PC-3 (cell line): ENCODE measurements around the gene GTF3C5. TPM values are rescaled to one million over a fixed set of nuclear protein-coding genes. Genes with fewer than 3 reads are reported as not detected.

Experiments used
- ATAC-seq: fragments of 200-7000 bp; cut with Tn5 transposase; 2 replicates; pipeline ENCODE4 v1.9.1; 2020; ENCODE audit warnings: mild to moderate bottlenecking, moderate library complexity
- BruUV-seq: library from RNA; stranded (reverse); fragments of 400-500 nt; replicated peaks from 2 replicates; lab custom pipeline; 2021; lab: Mats Ljungman, UMichigan
- CTCF ChIA-PET: fragments of 300-600 bp; sonication (Branson Sonifier 250); formaldehyde crosslinking; loops from one replicate; lab custom pipeline; 2022; ENCODE audit warnings: antibody characterized with exemption; lab: Charles Lee
- POLR2A ChIA-PET: fragments of 300-600 bp; sonication (Branson Sonifier 250); formaldehyde crosslinking; loops from one replicate; lab custom pipeline; 2022; ENCODE audit warnings: antibody characterized with exemption; ENCODE audit not compliant: unreplicated experiment; lab: Charles Lee
- DNase-seq: peaks from one replicate; pipeline ENCODE4 v3.0.0-alpha.2; 2015
- H2AFZ ChIP-seq: fragments of 300-600 bp; sonication (generic); 2 replicates; pipeline ENCODE4 v1.6.0; 2016; ENCODE audit warnings: antibody characterized with exemption, low read length
- H3F3A ChIP-seq: fragments of 300-600 bp; sonication (generic); one replicate; pipeline ENCODE4 v1.6.0; 2017; ENCODE audit warnings: antibody characterized with exemption, low read length, control low read depth, mild to moderate bottlenecking; ENCODE audit not compliant: unreplicated experiment
- H3K27ac ChIP-seq: fragments of 300-600 bp; sonication (generic); 2 replicates; pipeline ENCODE4 v1.5.1; 2016; ENCODE audit warnings: mild to moderate bottlenecking, low read length
- H3K27me3 ChIP-seq: fragments of 300-600 bp; sonication (generic); 2 replicates; pipeline ENCODE4 v1.6.1; 2016; ENCODE audit warnings: low read length, mixed read lengths
- H3K36me3 ChIP-seq: fragments of 300-600 bp; sonication (generic); 2 replicates; pipeline ENCODE4 v1.6.1; 2016; ENCODE audit warnings: low read depth, mixed run types, low read length, mixed read lengths
- H3K4me1 ChIP-seq: fragments of 300-600 bp; sonication (generic); 2 replicates; pipeline ENCODE4 v1.5.1; 2016; ENCODE audit warnings: low read length; ENCODE audit not compliant: insufficient read depth
- H3K4me2 ChIP-seq: fragments of 300-600 bp; sonication (generic); 2 replicates; pipeline ENCODE4 v1.6.0; 2016; ENCODE audit warnings: low read length
- H3K4me3 ChIP-seq: fragments of 300-600 bp; sonication (generic); 2 replicates; pipeline ENCODE4 v1.5.1; 2016; ENCODE audit warnings: mild to moderate bottlenecking, low read length, mixed read lengths
- H3K79me2 ChIP-seq: fragments of 300-600 bp; sonication (generic); 2 replicates; pipeline ENCODE4 v1.6.1; 2017; ENCODE audit warnings: low read length, mixed read lengths
- H3K9ac ChIP-seq: fragments of 300-600 bp; sonication (generic); 2 replicates; pipeline ENCODE4 v1.6.0; 2016; ENCODE audit warnings: mild to moderate bottlenecking, low read length
- H3K9me2 ChIP-seq: fragments of 300-600 bp; sonication (generic); replicated peaks from 2 replicates; pipeline ENCODE4 v1.6.1; 2016; ENCODE audit warnings: mixed run types, low read length, mixed read lengths
- H3K9me3 ChIP-seq: fragments of 300-600 bp; sonication (generic); 2 replicates; pipeline ENCODE4 v1.6.1; 2016; ENCODE audit warnings: low read length, mixed read lengths
- H4K20me1 ChIP-seq: fragments of 300-600 bp; sonication (generic); 2 replicates; pipeline ENCODE4 v1.6.1; 2016; ENCODE audit warnings: low read length, mixed read lengths
- CTCF ChIP-seq: fragments of 300-600 bp; sonication (generic); conservative IDR thresholded peaks from 2 replicates; pipeline ENCODE4 v1.5.1; 2017; ENCODE audit warnings: antibody characterized with exemption, low read depth, mild to moderate bottlenecking, low read length
- EZH2 ChIP-seq: fragments of 300-600 bp; sonication (generic); IDR thresholded peaks from one replicate; pipeline ENCODE4 v1.6.1; 2017; ENCODE audit warnings: antibody characterized with exemption, mild to moderate bottlenecking, low read length; ENCODE audit not compliant: unreplicated experiment
- EZH2phosphoT487 ChIP-seq: fragments of 300-600 bp; sonication (generic); IDR thresholded peaks from 2 replicates; pipeline ENCODE4 v1.6.1; 2018; ENCODE audit warnings: mild to moderate bottlenecking, antibody characterized with exemption, low read length, borderline replicate concordance
- intact Hi-C: fragments of 100-400 bp; cut with micrococcal nuclease; formaldehyde crosslinking; loops from 2 replicates; pipeline ENCODE4 v1.9.0; 2023
- total RNA-seq: library from RNA; depleted of rRNA; stranded (reverse); fragments of >200 nt; gene quantifications from 2 replicates; pipeline ENCODE4 v1.2.3, GENCODE V29; 2014

Gene GTF3C5
- total RNA-seq, 1 experiment from 2014 or later, result 78.5 TPM

GRCh38 chr9:133028221-133028620 is 2.6 kb upstream of the GTF3C5 start:
- H4K20me1 ChIP-seq, result no peaks in the 10 kb centered on the region; the same call in 1 of the 2 replicates
- ATAC-seq, result no peak
- no peak overlapping the region for H3K4me2 ChIP-seq
- peaks cover 33% of the 10 kb centered on the region for H3K79me2 ChIP-seq
- no peaks in the 10 kb centered on the region for H3K27me3 ChIP-seq
- no peak overlapping the region for H3K9ac ChIP-seq
- H3K4me3 ChIP-seq, result no peak overlapping the region
- DNase-seq, result no peak
- H3K36me3 ChIP-seq, result no peaks in the 10 kb centered on the region
- TF ChIP-seq EZH2 (no peak), CTCF (no peak), EZH2phosphoT487 (no peak)
- BruUV-seq, result no TSS peak
- H3K4me1 ChIP-seq, result peaks cover 12% of the 10 kb centered on the region
- POLR2A ChIA-PET, result no interaction called here
- H3K27ac ChIP-seq, result no peak overlapping the region
- H3K9me2 ChIP-seq, result no peaks in the 10 kb centered on the region
- H2AFZ ChIP-seq, result no peak overlapping the region
- CTCF ChIA-PET, result no interaction called here
- intact Hi-C loops, result no loop called here
- H3K9me3 ChIP-seq, result no peaks in the 10 kb centered on the region
- H3F3A ChIP-seq, result no peaks in the 10 kb centered on the region

DNA sequence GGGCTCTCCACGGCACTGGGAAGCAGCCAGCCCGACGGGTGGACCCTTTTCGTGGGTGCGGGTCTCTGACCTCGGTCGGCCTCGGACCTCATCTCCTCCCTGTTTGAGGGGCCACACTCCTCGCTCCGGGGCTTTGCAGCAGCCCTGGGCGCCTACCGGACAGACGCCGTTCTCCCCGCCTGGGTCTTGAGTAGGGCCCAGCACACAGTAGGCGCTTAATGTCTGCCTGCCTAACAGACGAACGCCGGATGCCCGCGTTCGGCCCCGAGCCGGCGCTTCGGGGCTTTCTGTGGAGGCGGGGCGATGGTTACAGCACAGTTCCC is 842 bp upstream of the GTF3C5 start:
- peaks cover 12% of the 10 kb centered on the region for H3K4me1 ChIP-seq
- TSS peak; percentile 97 for BruUV-seq
- H3K79me2 ChIP-seq, result peaks cover 51% of the 10 kb centered on the region
- peak; percentile 2; the same call in 1 of the 2 replicates for ATAC-seq
- H3K36me3 ChIP-seq, result no peaks in the 10 kb centered on the region
- CTCF ChIA-PET, result interaction anchor here (1.2 to 1.4 kb wide), 2 partner anchors 8 to 114 kb away, joined by 5 to 9 read pairs; no protein-coding TSS in a partner anchor
- no peaks in the 10 kb centered on the region for H3K9me3 ChIP-seq
- H3F3A ChIP-seq, result no peaks in the 10 kb centered on the region
- H2AFZ ChIP-seq, result peak overlapping the region; percentile 78
- intact Hi-C loops, result loop anchor here (2.0 kb wide), 1 partner anchor 119 kb away; no protein-coding TSS in a partner anchor
- no peaks in the 10 kb centered on the region; the same call in 1 of the 2 replicates for H4K20me1 ChIP-seq
- no peak for DNase-seq
- H3K27ac ChIP-seq, result peak overlapping the region; percentile 35; the same call in 1 of the 2 replicates
- H3K27me3 ChIP-seq, result no peaks in the 10 kb centered on the region
- H3K4me3 ChIP-seq, result peak overlapping the region; percentile 99
- TF ChIP-seq CTCF (no peak), EZH2 (no peak), EZH2phosphoT487 (no peak)
- H3K4me2 ChIP-seq, result peak overlapping the region; percentile 89
- POLR2A ChIA-PET, result interaction anchor here (0.7 to 0.9 kb wide), 2 partner anchors 114 to 335 kb away, joined by 4 to 5 read pairs; no protein-coding TSS in a partner anchor
- peak overlapping the region; percentile 96 for H3K9ac ChIP-seq
- H3K9me2 ChIP-seq, result no peaks in the 10 kb centered on the region

DNA sequence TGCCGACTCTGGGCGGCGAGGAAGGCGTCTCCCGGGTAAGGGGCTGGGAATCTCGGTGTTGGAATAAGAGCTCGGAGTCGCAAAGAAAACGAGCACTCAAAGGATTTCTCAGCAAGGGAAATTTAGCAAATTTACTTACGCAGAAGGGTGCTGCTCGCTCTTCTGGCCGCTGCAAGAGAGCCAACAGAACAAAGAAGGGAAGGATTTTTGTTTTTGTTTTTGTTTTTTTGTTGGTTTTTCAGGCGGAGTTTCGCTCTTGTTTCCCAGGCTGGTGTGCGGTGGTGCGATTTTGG is 279 bp downstream of the GTF3C5 start:
- no peaks in the 10 kb centered on the region for H3K9me3 ChIP-seq
- H3K79me2 ChIP-seq, result peaks cover 62% of the 10 kb centered on the region
- ATAC-seq (no peak), DNase-seq (no peak)
- H3F3A ChIP-seq, result no peaks in the 10 kb centered on the region
- peak overlapping the region; percentile 88 for H2AFZ ChIP-seq
- H3K4me1 ChIP-seq, result peaks cover 12% of the 10 kb centered on the region
- ChIA-PET POLR2A (no interaction called here), CTCF (interaction anchor here (1.4 kb wide), 1 partner anchor 9 kb away, joined by 9 read pairs; no protein-coding TSS in a partner anchor)
- no peak for TF ChIP-seq EZH2phosphoT487
- no peak for TF ChIP-seq EZH2
- TF ChIP-seq CTCF, result no peak
- H3K4me3 ChIP-seq, result peak overlapping the region; percentile 99
- no TSS peak for BruUV-seq
- peak overlapping the region; percentile 41; the same call in 1 of the 2 replicates for H3K27ac ChIP-seq
- H3K9ac ChIP-seq, result peak overlapping the region; percentile 96
- no peaks in the 10 kb centered on the region for H3K27me3 ChIP-seq
- H3K4me2 ChIP-seq, result peak overlapping the region; percentile 85
- H4K20me1 ChIP-seq, result peaks cover under 1% of the 10 kb centered on the region; the same call in 1 of the 2 replicates
- H3K9me2 ChIP-seq, result no peaks in the 10 kb centered on the region
- no peaks in the 10 kb centered on the region for H3K36me3 ChIP-seq
- intact Hi-C loops, result loop anchor here (2.0 kb wide), 1 partner anchor 118 kb away; no protein-coding TSS in a partner anchor
